Body of pancreas (tissue), 4 donors: Measurements from ENCODE around the gene PSMD1. TPM values are rescaled to one million over a fixed set of nuclear protein-coding genes. Genes with fewer than 3 reads are reported as not detected.

ENCODE experiments used
- ATAC-seq: fragments of 150-250 bp; one replicate; pipeline ENCODE4 v1.9.1; 2016
- DNase-seq, 4 donors: peaks; one replicate each; pipeline ENCODE4 v3.0.0-alpha.2; 2019
- H3K27ac ChIP-seq, 4 donors: fragments of 200-600 bp; sonication (generic); 1 replicate in 3 of 4; 2 replicates in 1 of 4; pipeline versions ENCODE4 v1.5.1 to v1.6.1; 2016 to 2019; ENCODE audit warnings: mild to moderate bottlenecking in 1 of 4, mixed read lengths in 1 of 4, moderate library complexity in 1 of 4
- H3K27me3 ChIP-seq, 2 donors: fragments of 200-600 bp; sonication (generic); one replicate each; pipeline ENCODE4 v1.6.0; 2016; ENCODE audit warnings: mild to moderate bottlenecking in 1 of 2
- H3K36me3 ChIP-seq, 2 donors: fragments of 200-600 bp; sonication (generic); replicated peaks in 1 of 2; 2 replicates each; pipeline ENCODE4 v1.5.1; 2016; ENCODE audit warnings: low read depth in 2 of 2; ENCODE audit not compliant: insufficient read depth in 1 of 2
- H3K4me1 ChIP-seq: fragments of 200-600 bp; sonication (generic); one replicate; pipeline ENCODE4 v1.6.0; 2016
- H3K4me3 ChIP-seq, 2 donors: fragments of 200-600 bp; sonication (generic); 1 replicate in 1 of 2; 2 replicates in 1 of 2; pipeline ENCODE4 v1.5.1; 2016 to 2019
- H3K9me3 ChIP-seq, 3 donors: fragments of 200-600 bp; sonication (generic); 1 replicate in 2 of 3; 2 replicates in 1 of 3; pipeline ENCODE4 v1.5.1; 2016
- POLR2A ChIP-seq, 3 donors: fragments of 450-650 bp; IDR thresholded peaks; one replicate each; pipeline ENCODE4 v1.6.1; 2016; ENCODE audit warnings: antibody characterized with exemption in 3 of 3, mild to moderate bottlenecking in 2 of 3
- WGBS, 2 donors: methylation state at CpG; one replicate each; pipeline ENCODE4 v1.1.5; 2017; 5-methylcytosine and 5-hydroxymethylcytosine counted together
- intact Hi-C: fragments of 100-400 bp; cut with DNase I; formaldehyde crosslinking; loops from one replicate; pipeline ENCODE4 v1.15.1; 2023
- total RNA-seq, 2 donors: library from RNA; depleted of rRNA; stranded (reverse); fragments of >200 nt; gene quantifications; one replicate each; pipeline ENCODE4 v1.1.0, GENCODE V29; 2016
- TF ChIP-seq, protein P1 (sequence below), 7 experiments: fragments of 450-650 bp in 4 of 7; fragments of 200-600 bp in 3 of 7; sonication (generic) in 3 of 7; IDR thresholded peaks; one replicate each; pipeline ENCODE4 v1.5.1; 2016 to 2019; ENCODE audit warnings: antibody characterized with exemption in 7 of 7

The PSMD1 gene
- total RNA-seq, 2 donors from 2014 or later: 20.5 to 27.4 TPM

DNA sequence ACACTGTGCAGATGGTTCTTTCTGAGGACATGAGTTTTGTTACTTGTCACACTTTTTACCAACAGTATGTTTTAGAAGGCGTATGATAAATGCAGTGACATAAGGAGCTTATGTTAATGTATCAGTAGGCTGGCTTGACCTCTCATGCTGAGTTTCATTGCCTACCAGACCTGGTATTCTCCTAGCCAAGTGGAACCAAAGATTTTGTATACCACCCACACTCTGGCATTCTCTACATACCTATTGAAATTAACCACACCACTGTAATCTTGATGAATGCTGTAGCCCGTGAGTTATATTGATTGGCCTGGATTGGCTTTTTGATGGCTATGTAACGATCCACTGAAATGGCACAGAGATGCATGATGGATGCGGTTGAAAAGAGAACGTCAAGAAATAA, 56.8 kb downstream of the PSMD1 start:
- WGBS, 2 donors: 90 to 94% methylated on average over 5 of the region's 5 CpGs
- TF ChIP-seq, protein P1, sequence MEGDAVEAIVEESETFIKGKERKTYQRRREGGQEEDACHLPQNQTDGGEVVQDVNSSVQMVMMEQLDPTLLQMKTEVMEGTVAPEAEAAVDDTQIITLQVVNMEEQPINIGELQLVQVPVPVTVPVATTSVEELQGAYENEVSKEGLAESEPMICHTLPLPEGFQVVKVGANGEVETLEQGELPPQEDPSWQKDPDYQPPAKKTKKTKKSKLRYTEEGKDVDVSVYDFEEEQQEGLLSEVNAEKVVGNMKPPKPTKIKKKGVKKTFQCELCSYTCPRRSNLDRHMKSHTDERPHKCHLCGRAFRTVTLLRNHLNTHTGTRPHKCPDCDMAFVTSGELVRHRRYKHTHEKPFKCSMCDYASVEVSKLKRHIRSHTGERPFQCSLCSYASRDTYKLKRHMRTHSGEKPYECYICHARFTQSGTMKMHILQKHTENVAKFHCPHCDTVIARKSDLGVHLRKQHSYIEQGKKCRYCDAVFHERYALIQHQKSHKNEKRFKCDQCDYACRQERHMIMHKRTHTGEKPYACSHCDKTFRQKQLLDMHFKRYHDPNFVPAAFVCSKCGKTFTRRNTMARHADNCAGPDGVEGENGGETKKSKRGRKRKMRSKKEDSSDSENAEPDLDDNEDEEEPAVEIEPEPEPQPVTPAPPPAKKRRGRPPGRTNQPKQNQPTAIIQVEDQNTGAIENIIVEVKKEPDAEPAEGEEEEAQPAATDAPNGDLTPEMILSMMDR (IDR thresholded peaks at IDR 0.05): no peak
- no peak for TF ChIP-seq POLR2A (IDR thresholded peaks at IDR 0.05)
- DNase-seq: no peak
- Histone ChIP-seq H3K27me3 (no peaks in the 10 kb centered on the region), H3K36me3 (no peaks in the 10 kb centered on the region), H3K4me1 (no peaks in the 10 kb centered on the region), H3K4me3 (no peak overlapping the region), H3K9me3 (no peaks in the 10 kb centered on the region), H3K27ac (no peak overlapping the region)
- intact Hi-C loops: no loop called here
- ATAC-seq: no peak

GRCh38 chr2:231115651-231116050, 59.0 kb downstream of the PSMD1 start:
- 89 to 94% methylated on average over 2 of the region's 2 CpGs for WGBS, 2 donors
- Histone ChIP-seq H3K9me3 (no peaks in the 10 kb centered on the region), H3K4me3 (no peak overlapping the region), H3K27ac (no peak overlapping the region), H3K27me3 (no peaks in the 10 kb centered on the region), H3K4me1 (no peaks in the 10 kb centered on the region), H3K36me3 (no peaks in the 10 kb centered on the region)
- intact Hi-C loops: no loop called here
- no peak for TF ChIP-seq POLR2A (IDR thresholded peaks at IDR 0.05)
- TF ChIP-seq, protein P1 (IDR thresholded peaks at IDR 0.05): no peak
- ATAC-seq (no peak), DNase-seq (no peak)

GRCh38 chr2:231117148-231117547, 60.5 kb downstream of the PSMD1 start:
- ATAC-seq (no peak), DNase-seq (no peak)
- no peak overlapping the region for H3K4me3 ChIP-seq
- no peak overlapping the region for H3K27ac ChIP-seq
- H3K36me3 ChIP-seq: no peaks in the 10 kb centered on the region
- TF ChIP-seq, protein P1 (IDR thresholded peaks at IDR 0.05): no peak
- TF ChIP-seq POLR2A (IDR thresholded peaks at IDR 0.05): no peak
- H3K27me3 ChIP-seq: no peaks in the 10 kb centered on the region
- H3K9me3 ChIP-seq: no peaks in the 10 kb centered on the region
- H3K4me1 ChIP-seq: no peaks in the 10 kb centered on the region
- intact Hi-C loops: no loop called here
- 30 to 31% methylated on average over 1 of the region's 1 CpG for WGBS, 2 donors

DNA sequence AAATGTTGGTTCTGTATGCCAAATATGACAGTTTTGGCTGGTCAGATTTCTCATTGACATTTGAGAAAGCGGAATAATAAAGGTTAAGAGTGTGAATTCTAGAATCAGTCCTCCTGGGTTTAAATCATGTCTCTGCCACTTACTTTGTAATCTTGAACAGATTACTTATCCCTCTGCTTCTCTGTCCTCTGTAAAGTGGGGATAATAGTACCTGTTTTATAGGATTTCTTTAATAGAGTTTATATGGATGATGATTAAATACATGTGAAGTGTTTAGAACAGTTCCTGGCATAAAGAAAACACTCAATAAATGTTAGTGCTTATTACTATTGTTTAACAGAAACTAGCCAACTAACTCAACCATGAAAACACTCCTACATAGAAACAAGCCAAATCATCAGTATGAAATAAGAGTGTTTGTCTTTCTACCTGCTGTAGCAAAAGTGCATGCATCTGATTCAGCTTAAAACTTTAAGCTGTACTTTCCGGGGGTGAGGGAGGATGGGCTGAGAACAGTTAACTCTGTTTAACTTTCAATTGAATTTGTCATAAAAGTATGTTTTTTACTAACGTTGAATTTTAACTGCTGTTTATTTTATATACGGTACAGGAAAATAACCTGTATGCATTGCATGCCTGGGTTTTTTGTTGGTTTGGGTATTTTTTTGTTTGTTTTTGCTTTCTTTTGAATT, 61.4 kb downstream of the PSMD1 start:
- Histone ChIP-seq H3K4me3 (no peak overlapping the region), H3K4me1 (peaks cover under 1% of the 10 kb centered on the region), H3K27ac (no peak overlapping the region), H3K9me3 (no peaks in the 10 kb centered on the region), H3K27me3 (no peaks in the 10 kb centered on the region), H3K36me3 (no peaks in the 10 kb centered on the region)
- WGBS, 2 donors: 77 to 79% methylated on average over 4 of the region's 4 CpGs
- intact Hi-C loops: no loop called here
- TF ChIP-seq, protein P1 (IDR thresholded peaks at IDR 0.05): no peak
- TF ChIP-seq POLR2A (IDR thresholded peaks at IDR 0.05): no peak
- DNase-seq: no peak
- ATAC-seq: no peak

DNA sequence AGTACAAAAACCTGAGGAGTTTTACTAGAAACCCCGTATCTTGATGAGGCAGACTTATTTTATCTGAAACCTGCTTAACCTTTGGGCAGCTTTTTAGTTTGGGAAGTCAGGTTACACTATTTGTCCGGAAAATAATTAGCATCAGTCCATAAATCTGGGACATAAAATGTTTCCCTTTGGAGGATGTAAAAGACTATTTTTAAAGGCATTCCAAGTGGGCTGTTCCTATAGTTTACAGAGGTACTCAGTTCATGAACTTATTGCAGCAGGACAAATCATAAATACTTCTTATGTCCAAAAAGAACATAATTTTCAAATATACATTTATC, 61.9 kb downstream of the PSMD1 start:
- Histone ChIP-seq H3K4me1 (peaks cover 6% of the 10 kb centered on the region), H3K27me3 (no peaks in the 10 kb centered on the region), H3K27ac (no peak overlapping the region), H3K9me3 (no peaks in the 10 kb centered on the region), H3K36me3 (no peaks in the 10 kb centered on the region), H3K4me3 (no peak overlapping the region)
- DNase-seq: no peak
- no peak for ATAC-seq
- intact Hi-C loops: no loop called here
- TF ChIP-seq, protein P1 (IDR thresholded peaks at IDR 0.05): no peak
- TF ChIP-seq POLR2A (IDR thresholded peaks at IDR 0.05): no peak
- 88 to 89% methylated on average over 2 of the region's 2 CpGs for WGBS, 2 donors
